HEK293 (cell line): ENCODE results near the gene KSR1.

Experiments used
- FEZF1 ChIP-seq: fragments of 450-650 bp; formaldehyde crosslinking; IDR thresholded peaks from 2 replicates; pipeline ENCODE4 v1.5.1; 2016; ENCODE audit warnings: missing biosample characterization, missing genetic modification characterization
- GFI1B ChIP-seq: fragments of 450-650 bp; formaldehyde crosslinking; IDR thresholded peaks from 2 replicates; pipeline ENCODE4 v1.5.1; 2016; ENCODE audit warnings: missing biosample characterization, missing genetic modification characterization
- GLI2 ChIP-seq: fragments of 450-650 bp; formaldehyde crosslinking; IDR thresholded peaks from 2 replicates; pipeline ENCODE4; 2017; ENCODE audit warnings: missing biosample characterization, missing genetic modification characterization, low read depth, borderline replicate concordance
- GLIS2 ChIP-seq: fragments of 450-650 bp; formaldehyde crosslinking; IDR thresholded peaks from 2 replicates; pipeline ENCODE4 v1.5.1; 2016; ENCODE audit warnings: missing biosample characterization, missing genetic modification characterization
- IKZF3 ChIP-seq: fragments of 450-650 bp; IDR thresholded peaks from 2 replicates; pipeline ENCODE4 v1.5.0; 2018; ENCODE audit warnings: missing biosample characterization, mild to moderate bottlenecking, missing genetic modification characterization, moderate library complexity
- KLF8 ChIP-seq: fragments of 450-650 bp; formaldehyde crosslinking; IDR thresholded peaks from 2 replicates; pipeline ENCODE4 v1.5.1; 2016; ENCODE audit warnings: missing biosample characterization, missing genetic modification characterization
- OSR2 ChIP-seq: fragments of 450-650 bp; formaldehyde crosslinking; IDR thresholded peaks from 2 replicates; pipeline ENCODE4 v1.5.1; 2016; ENCODE audit warnings: missing biosample characterization, missing genetic modification characterization
- PATZ1 ChIP-seq: fragments of 450-650 bp; formaldehyde crosslinking; IDR thresholded peaks from 2 replicates; pipeline ENCODE4 v1.5.1; 2016; ENCODE audit warnings: missing biosample characterization, missing genetic modification characterization
- PRDM6 ChIP-seq: fragments of 450-650 bp; formaldehyde crosslinking; IDR thresholded peaks from 2 replicates; pipeline ENCODE4 v1.5.1; 2017; ENCODE audit warnings: missing biosample characterization, missing genetic modification characterization
- REST ChIP-seq: fragments of 450-650 bp; formaldehyde crosslinking; IDR thresholded peaks from 2 replicates; pipeline ENCODE4 v1.5.1; 2016; ENCODE audit warnings: missing biosample characterization, missing genetic modification characterization
- SETDB1 ChIP-seq: IDR thresholded peaks from one replicate; pipeline ENCODE4 v1.6.1; 2017; ENCODE audit warnings: mild to moderate bottlenecking, low read length, moderate library complexity, mixed read lengths; ENCODE audit not compliant: insufficient read length
- SP2 ChIP-seq: fragments of 450-650 bp; formaldehyde crosslinking; IDR thresholded peaks from 2 replicates; pipeline ENCODE4 v1.5.1; 2016; ENCODE audit warnings: missing biosample characterization, missing genetic modification characterization
- TCF7L2 ChIP-seq: IDR thresholded peaks from 2 replicates; pipeline ENCODE4 v1.6.1; 2011; ENCODE audit warnings: low read depth, mild to moderate bottlenecking, inconsistent platforms, low read length, moderate library complexity, borderline replicate concordance
- TRIM28 ChIP-seq: IDR thresholded peaks from 2 replicates; pipeline ENCODE4 v1.6.1; 2011; ENCODE audit warnings: low read length, control low read depth, borderline replicate concordance
- YY1 ChIP-seq: fragments of 450-650 bp; formaldehyde crosslinking; IDR thresholded peaks from 2 replicates; pipeline ENCODE4 v1.5.1; 2018; ENCODE audit warnings: missing biosample characterization, missing genetic modification characterization
- ZNF132 ChIP-seq: fragments of 450-650 bp; formaldehyde crosslinking; IDR thresholded peaks from 2 replicates; pipeline ENCODE4 v1.5.1; 2017; ENCODE audit warnings: missing biosample characterization, missing genetic modification characterization, borderline replicate concordance
- ZNF140 ChIP-seq: fragments of 450-650 bp; formaldehyde crosslinking; IDR thresholded peaks from 2 replicates; pipeline ENCODE4 v1.5.1; 2016; ENCODE audit warnings: missing biosample characterization, missing genetic modification characterization
- ZNF169 ChIP-seq: fragments of 450-650 bp; formaldehyde crosslinking; IDR thresholded peaks from 2 replicates; pipeline ENCODE4 v1.5.1; 2016; ENCODE audit warnings: missing biosample characterization, missing genetic modification characterization
- ZNF19 ChIP-seq: fragments of 450-650 bp; formaldehyde crosslinking; IDR thresholded peaks from 2 replicates; pipeline ENCODE4; 2016; ENCODE audit warnings: missing biosample characterization, missing genetic modification characterization, low read depth
- ZNF223 ChIP-seq: fragments of 450-650 bp; formaldehyde crosslinking; IDR thresholded peaks from 2 replicates; pipeline ENCODE4 v1.5.1; 2016; ENCODE audit warnings: missing biosample characterization, missing genetic modification characterization
- ZNF239 ChIP-seq: fragments of 450-650 bp; formaldehyde crosslinking; IDR thresholded peaks from 2 replicates; pipeline ENCODE4 v1.5.1; 2016; ENCODE audit warnings: missing biosample characterization, missing genetic modification characterization
- ZNF266 ChIP-seq: fragments of 450-650 bp; formaldehyde crosslinking; IDR thresholded peaks from 2 replicates; pipeline ENCODE4 v1.5.1; 2016; ENCODE audit warnings: missing biosample characterization, missing genetic modification characterization, low read depth
- ZNF292 ChIP-seq: fragments of 450-650 bp; formaldehyde crosslinking; IDR thresholded peaks from 2 replicates; pipeline ENCODE4 v1.5.1; 2016; ENCODE audit warnings: low read depth, missing biosample characterization, missing genetic modification characterization, borderline replicate concordance
- ZNF341 ChIP-seq: fragments of 450-650 bp; formaldehyde crosslinking; IDR thresholded peaks from 2 replicates; pipeline ENCODE4; 2016; ENCODE audit warnings: low read depth, missing biosample characterization, missing genetic modification characterization
- ZNF350 ChIP-seq: fragments of 450-650 bp; formaldehyde crosslinking; IDR thresholded peaks from 2 replicates; pipeline ENCODE4 v1.5.0; 2017; ENCODE audit warnings: missing biosample characterization, mild to moderate bottlenecking, missing genetic modification characterization
- ZNF362 ChIP-seq: fragments of 450-650 bp; formaldehyde crosslinking; IDR thresholded peaks from 2 replicates; pipeline ENCODE4 v1.5.1; 2016; ENCODE audit warnings: missing biosample characterization, missing genetic modification characterization
- ZNF544 ChIP-seq: fragments of 450-650 bp; formaldehyde crosslinking; IDR thresholded peaks from 2 replicates; pipeline ENCODE4 v1.5.0; 2017; ENCODE audit warnings: missing biosample characterization, missing genetic modification characterization
- ZNF571 ChIP-seq: fragments of 450-650 bp; formaldehyde crosslinking; IDR thresholded peaks from 2 replicates; pipeline ENCODE4 v1.5.0; 2017; ENCODE audit warnings: missing biosample characterization, missing genetic modification characterization
- ZNF629 ChIP-seq: fragments of 450-650 bp; formaldehyde crosslinking; IDR thresholded peaks from 2 replicates; pipeline ENCODE4 v1.5.1; 2017; ENCODE audit warnings: missing biosample characterization, missing genetic modification characterization
- ZNF670 ChIP-seq: fragments of 450-650 bp; formaldehyde crosslinking; IDR thresholded peaks from 2 replicates; pipeline ENCODE4 v1.5.1; 2016; ENCODE audit warnings: missing biosample characterization, missing genetic modification characterization, low read depth
- ZSCAN30 ChIP-seq: fragments of 450-650 bp; IDR thresholded peaks from 2 replicates; pipeline ENCODE4 v1.5.1; 2018; ENCODE audit warnings: missing biosample characterization, mild to moderate bottlenecking, missing genetic modification characterization, moderate library complexity
- ZXDB ChIP-seq: fragments of 450-650 bp; formaldehyde crosslinking; IDR thresholded peaks from 2 replicates; pipeline ENCODE4 v1.5.1; 2016; ENCODE audit warnings: missing biosample characterization, missing genetic modification characterization

The KSR1 gene

GRCh38 chr17:27457731-27458523 is 1.7 kb downstream of the KSR1 start (continued):
- no peak for TF ChIP-seq GLIS2
- no peak for TF ChIP-seq ZNF571 (tag by site-specific recombination)
- TF ChIP-seq ZXDB (tag by site-specific recombination) = no peak
- no peak for TF ChIP-seq TRIM28
- TF ChIP-seq REST (tag by site-specific recombination) = no peak
- no peak for TF ChIP-seq IKZF3
- no peak for TF ChIP-seq ZNF292
- TF ChIP-seq YY1 (tag by site-specific recombination) = no peak
- TF ChIP-seq SP2 (tag by site-specific recombination) = peak; percentile 21; the same call in 1 of the 2 replicates
- TF ChIP-seq FEZF1 = peak; percentile 83
- peak; percentile 39; the same call in 1 of the 2 replicates for TF ChIP-seq TCF7L2
- TF ChIP-seq PATZ1 (tag by site-specific recombination) = no peak
- TF ChIP-seq OSR2 (tag by site-specific recombination) = no peak
- no peak for TF ChIP-seq ZNF629 (tag by site-specific recombination)
- TF ChIP-seq ZNF19 (tag by site-specific recombination) = no peak
- TF ChIP-seq KLF8 (tag by site-specific recombination) = no peak
- TF ChIP-seq ZNF670 (tag by site-specific recombination) = no peak
- 0 out of 2 replicates have a peak, but pooled peaks have one; percentile 16 for TF ChIP-seq GFI1B (tag by site-specific recombination)
- TF ChIP-seq SETDB1 = no peak
- no peak for TF ChIP-seq ZNF140 (tag by site-specific recombination)
- no peak for TF ChIP-seq ZNF350
- TF ChIP-seq ZNF132 (tag by site-specific recombination) = no peak
- no peak for TF ChIP-seq GLI2
- TF ChIP-seq ZNF169 (tag by site-specific recombination) = no peak
- TF ChIP-seq ZNF341 (tag by site-specific recombination) = peak; percentile 49; the same call in 1 of the 2 replicates
- TF ChIP-seq ZNF239 = no peak
- no peak for TF ChIP-seq ZSCAN30
- TF ChIP-seq ZNF362 = no peak
- peak; percentile 73 for TF ChIP-seq PRDM6
- no peak for TF ChIP-seq ZNF266 (tag by site-specific recombination)
- no peak for TF ChIP-seq ZNF544 (tag by site-specific recombination)
- no peak for TF ChIP-seq ZNF223 (tag by site-specific recombination)
